ENCODE data around the gene TADA2A.

TADA2A gene

DNA sequence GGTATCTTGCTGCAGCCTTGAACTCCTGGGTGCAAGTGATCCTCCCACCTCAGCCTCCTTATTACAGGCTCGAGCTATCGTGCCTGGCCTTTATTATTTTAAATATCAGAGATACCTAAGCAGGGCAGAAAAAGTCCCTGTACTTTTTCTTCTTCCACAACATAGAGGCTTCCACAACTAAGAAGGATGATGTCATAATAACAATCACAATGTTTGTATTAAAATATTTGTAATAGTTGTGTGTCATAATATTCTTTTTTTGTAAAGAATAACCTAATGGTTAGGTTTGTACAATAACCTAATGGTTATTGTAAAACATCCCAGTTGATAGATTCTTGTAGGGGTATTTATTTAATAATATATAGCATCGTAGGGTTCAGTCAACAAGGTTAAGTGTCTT is 56.4 kb downstream of the TADA2A start:
- DNase-seq = no peak

GRCh38 chr17:37465069-37465616 is 58.5 kb downstream of the TADA2A start:
- DNase-seq = no peak

GRCh38 chr17:37466471-37466870 is 59.8 kb downstream of the TADA2A start:
- DNase-seq = no peak

DNA sequence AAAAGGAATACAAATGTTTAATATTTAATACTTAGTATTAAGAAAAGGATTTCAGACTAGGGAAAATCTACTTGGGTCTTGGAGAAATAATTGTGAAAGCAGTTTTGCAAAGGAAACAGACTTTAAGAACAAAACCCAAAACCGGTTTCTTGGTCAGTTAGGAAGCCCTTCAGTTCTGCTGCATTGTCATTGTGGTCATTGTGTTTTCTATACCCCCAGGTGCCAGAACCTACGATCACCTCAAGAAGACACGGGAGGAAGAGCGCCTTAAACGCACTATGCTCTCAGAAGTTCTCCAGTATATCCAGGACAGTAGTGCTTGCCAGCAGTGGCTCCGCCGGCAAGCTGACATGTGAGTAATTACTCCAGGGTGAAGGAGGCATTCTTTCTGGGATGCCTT is 63.5 kb downstream of the TADA2A start:
- DNase-seq = no peak

- DNase-seq = no peak
Observed at GRCh38 chr17:37475731-37476420, 69.2 kb downstream of the TADA2A start.

DNA sequence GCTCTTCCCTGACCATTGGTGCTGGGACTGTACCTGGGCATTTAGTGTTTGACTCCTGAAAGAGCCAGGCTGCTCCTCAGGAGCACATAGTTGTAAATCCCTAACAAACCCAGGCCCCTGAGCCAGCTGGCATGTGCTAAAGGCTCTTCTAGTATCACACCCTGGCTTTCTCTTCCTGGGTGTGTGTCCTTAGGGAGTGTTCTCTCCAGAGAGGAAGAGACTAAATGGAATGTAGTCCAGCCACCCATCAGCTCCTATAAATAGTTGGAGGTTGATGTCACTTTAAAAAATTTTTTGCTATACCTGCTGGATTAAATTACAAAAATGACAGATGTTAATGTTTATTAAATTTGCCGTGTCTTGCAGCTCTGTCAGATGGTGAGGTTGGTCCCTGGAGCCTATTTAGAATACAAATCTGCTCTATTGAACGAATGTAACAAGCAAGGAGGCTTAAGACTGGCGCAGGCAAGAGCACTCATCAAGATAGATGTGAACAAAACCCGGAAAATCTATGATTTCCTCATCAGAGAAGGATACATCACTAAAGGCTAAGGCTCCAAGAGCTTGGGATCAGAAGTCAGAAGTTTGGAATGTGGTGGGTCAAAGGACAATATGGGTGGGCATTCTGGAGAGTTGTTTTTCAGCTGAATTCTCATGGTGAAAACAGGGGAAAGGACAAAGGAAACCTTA is 69.9 kb downstream of the TADA2A start:
- no peak for DNase-seq

- DNase-seq = no peak
Observed at GRCh38 chr17:37478187-37478586, 71.5 kb downstream of the TADA2A start.

DNA sequence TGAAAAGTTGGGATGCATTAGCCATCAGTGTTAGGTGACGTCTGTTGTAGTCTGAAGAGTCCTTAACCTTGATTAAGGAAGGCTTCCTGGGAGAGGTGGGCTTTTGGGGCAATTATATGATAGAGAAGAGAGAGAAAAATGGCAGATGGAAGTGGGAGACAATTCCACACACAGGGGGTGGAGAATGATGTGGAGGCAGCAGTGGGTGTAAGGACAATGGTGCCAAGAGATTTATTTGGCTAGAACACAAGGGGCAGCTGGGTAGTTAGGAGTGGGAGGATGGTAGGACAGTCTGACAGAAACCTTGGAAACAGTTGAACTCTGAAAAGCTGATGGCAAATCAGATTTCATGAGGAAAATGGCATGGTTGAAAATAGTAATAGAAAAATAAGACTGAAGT is 72.3 kb downstream of the TADA2A start:
- DNase-seq = no peak

- DNase-seq = no peak
Observed at GRCh38 chr17:37480427-37480826, 73.7 kb downstream of the TADA2A start.

DNA sequence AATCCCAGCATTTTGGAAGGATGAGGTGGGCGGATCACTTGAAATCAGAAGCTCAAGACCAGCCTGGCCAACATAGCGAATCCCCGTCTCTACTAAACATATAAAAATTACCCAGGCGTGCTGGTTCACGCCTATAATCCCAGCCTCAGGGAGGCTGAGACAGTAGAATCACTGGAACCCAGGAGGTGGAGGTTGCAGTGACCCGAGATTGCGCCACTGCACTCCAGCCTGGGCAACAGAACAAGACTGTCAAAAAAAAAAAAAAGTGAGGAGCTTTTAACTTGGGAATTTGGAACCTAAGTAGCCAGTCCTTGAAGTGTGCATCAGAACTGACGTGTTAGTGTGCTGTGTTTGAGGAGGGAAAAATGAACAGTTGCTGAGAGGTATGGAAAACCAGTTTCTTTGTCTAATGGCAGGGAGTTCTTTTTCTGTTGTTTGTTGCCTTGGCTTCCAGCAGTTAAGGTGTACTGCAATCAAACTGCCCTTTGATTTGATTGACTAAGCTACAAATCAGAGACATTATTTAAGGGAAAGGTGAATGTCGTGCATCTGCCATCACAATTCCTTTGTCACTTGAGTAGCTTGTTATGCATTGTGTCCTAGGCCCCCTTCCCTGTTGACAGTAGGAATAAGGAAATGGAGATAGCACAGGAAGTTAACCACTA is 74.4 kb downstream of the TADA2A start:
- no peak for DNase-seq

GRCh38 chr17:37483311-37484039 is 76.8 kb downstream of the TADA2A start:
- no peak for DNase-seq

DNA sequence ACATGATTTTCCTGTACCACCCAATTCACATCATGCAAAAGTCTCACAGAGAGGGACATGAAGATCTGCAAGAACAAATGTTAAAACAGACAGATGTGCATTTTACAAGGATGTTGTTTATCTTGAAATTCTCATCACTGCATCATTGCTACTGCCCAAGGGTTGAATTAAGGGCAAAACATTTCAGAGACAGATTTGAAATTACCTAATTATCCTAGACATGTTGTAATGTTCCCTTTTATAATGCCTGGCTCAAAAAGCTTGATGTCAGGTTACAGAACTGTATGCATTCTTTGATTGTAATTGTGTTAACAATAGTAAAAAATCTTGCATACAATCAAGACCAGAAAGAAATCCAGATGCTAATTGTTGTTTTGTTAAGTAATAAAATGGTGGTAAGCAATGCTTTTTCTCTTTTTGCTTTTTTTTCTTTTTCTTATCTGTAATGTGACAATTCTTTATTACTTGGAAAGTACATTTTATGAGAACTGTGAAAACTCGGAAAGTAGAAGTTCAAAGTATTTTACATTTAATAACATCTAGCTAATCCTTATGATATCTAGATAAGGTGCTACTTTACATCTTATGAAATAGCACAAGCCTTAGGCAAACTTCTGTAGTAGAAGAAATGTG is 79.4 kb downstream of the TADA2A start:
- no peak for DNase-seq

- no peak for DNase-seq
Observed at GRCh38 chr17:37488009-37488604, 81.4 kb downstream of the TADA2A start.

GRCh38 chr17:37488607-37489196 is 82.0 kb downstream of the TADA2A start:
- DNase-seq = peak; percentile 55

GRCh38 chr17:37489197-37490001 is 82.7 kb downstream of the TADA2A start, which contains the start of gene DUSP14:
TSS of gene DUSP14 (plus strand) at chr17:37489891. CDS start at chr17:37512273, 22,382 bp downstream.
- DNase-seq = peak; percentile 78

DNA sequence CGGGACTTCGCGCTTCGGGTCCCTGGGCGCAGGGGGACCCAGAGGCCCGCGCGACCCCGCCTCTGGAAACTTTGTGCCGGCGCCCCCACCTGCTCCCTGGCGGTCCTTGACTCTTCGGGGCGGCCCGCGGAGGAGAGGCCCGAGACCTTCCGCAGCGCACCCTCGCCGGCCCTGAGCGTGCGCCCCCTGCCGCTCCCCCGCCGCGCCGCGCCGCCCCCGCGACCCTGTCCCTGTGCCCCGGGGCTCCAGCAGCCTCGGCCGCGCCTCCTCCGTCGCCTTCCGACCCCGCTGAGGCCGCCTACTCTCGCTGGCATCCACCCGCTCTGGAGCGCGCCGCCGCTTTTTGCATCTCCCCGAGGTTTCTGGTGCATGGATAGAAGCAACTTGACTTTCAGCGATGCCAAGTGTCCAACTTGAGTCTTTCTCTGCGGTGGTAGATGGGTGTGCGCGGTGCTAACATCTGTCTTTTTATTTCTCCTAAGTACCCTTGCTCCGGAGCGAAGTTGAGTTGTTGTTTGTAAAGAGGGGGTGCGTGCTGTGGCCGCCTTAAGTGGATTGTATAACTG is 83.4 kb downstream of the TADA2A start:
- peak; percentile 72 for DNase-seq

GRCh38 chr17:37490638-37491614 is 84.2 kb downstream of the TADA2A start:
- DNase-seq = no peak

GRCh38 chr17:37492167-37492566 is 85.5 kb downstream of the TADA2A start:
- DNase-seq = no peak
